Fibroblast of skin of left quadriceps (primary cell): ENCODE measurements around the gene PTGDS.

ENCODE experiments used
- DNase-seq, 2 experiments: peaks; one replicate each; pipeline ENCODE4 v3.0.0-alpha.2; 2013; ENCODE audit warnings: low read depth in 2 of 2

PTGDS gene

DNA sequence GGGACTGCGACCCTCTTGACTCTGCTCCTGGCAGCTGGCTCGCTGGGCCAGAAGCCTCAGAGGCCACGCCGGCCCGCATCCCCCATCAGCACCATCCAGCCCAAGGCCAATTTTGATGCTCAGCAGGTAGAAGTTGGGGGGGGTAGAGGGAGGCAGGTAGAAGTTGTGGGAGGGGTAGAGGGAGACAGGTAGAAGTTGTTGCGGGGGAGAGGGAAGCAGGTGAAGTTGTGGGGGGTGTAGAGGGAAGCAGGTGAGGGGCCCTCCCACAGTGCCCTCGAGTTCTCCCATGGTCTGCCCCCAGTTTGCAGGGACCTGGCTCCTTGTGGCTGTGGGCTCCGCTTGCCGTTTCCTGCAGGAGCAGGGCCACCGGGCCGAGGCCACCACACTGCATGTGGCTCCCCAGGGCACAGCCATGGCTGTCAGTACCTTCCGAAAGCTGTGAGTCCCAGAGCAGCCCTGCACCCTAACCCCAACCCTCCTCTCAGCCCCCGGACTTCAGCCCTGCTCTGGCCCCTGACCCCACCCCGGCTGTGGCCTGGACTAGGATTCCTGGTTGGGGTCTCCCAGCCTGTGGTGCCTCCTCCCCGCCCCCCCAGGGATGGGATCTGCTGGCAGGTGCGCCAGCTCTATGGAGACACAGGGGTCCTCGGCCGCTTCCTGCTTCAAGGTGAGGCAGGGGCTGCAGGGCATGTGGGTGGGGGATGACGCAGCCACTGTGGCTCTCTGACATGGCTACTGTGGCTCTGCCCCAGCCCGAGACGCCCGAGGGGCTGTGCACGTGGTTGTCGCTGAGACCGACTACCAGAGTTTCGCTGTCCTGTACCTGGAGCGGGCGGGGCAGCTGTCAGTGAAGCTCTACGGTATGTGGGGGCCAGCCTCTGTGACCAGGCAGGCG lies 31.7 kb upstream of the PTGDS start:
- no peak for DNase-seq

DNA sequence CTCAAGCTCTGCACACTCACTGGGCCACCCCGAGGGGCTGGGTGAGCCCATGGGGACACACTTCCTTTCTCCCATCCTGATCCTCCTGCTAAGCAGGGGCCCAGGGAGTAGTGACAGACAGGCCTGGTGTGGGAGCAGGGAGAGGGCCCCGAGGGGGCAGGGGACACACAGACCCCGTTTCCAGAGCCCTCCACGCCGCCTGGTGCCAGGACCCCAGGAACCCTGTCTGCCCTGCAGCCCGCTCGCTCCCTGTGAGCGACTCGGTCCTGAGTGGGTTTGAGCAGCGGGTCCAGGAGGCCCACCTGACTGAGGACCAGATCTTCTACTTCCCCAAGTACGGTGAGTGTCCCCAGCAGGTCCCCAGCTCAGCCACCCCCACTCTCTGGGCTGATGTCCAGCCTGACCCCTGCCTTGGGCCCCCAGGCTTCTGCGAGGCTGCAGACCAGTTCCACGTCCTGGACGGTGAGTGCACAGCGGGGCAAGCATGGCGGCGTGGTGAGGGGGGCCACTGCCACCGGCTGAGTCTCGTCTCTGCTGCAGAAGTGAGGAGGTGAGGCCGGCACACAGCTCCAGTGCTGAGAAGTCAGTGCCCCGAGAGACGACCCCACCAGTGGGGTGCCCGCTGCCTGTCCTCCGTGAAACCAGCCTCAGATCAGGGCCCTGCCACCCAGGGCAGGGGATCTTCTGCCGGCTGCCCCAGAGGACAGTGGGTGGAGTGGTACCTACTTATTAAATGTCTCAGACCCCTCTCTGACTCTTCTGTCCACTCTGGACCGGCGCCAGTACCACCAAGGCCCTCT lies 30.9 kb upstream of the PTGDS start:
- no peak for DNase-seq

DNA sequence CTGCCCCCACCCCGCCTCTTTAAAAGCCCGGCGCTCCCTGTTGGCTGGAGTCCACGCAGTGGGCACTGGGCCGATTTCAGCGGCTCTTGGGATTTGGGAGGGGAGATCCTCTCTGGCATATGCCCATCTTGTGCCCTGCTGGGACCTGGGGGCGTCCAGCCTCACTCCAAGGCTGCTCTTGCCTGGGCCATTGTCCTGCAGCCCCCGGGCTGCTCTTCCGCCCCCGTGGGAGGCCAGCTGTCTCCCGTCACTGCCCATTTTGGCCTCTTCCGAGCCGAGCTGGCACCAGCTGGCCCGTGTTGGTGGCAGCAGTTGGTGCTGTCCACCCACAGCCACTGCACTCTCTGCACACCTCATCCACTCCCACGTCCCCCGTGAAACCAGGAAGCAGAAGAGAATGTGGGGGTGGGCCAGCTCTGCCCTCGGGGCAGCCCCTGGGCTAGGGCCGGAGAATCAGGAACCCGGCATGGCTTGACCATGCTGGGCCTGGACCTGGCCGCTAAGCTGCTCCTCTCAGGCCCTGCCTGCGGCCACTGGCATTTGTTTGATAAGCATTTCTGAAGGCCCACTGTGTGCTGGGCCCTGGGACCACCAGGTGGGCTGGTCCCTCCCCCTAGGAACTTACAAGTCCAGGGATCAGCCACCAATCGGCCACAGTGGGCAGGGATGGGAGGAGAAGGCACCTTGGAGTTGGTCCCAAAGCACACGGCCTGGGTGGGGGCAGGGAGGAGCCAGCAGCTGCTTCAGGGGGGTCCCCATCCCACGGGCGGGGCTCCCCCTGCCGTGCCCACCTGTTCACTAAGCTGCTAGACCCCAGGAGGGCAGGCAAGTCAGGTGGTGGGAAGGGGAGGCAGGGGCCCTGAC lies 30.0 kb upstream of the PTGDS start:
- DNase-seq, result no peak

DNA sequence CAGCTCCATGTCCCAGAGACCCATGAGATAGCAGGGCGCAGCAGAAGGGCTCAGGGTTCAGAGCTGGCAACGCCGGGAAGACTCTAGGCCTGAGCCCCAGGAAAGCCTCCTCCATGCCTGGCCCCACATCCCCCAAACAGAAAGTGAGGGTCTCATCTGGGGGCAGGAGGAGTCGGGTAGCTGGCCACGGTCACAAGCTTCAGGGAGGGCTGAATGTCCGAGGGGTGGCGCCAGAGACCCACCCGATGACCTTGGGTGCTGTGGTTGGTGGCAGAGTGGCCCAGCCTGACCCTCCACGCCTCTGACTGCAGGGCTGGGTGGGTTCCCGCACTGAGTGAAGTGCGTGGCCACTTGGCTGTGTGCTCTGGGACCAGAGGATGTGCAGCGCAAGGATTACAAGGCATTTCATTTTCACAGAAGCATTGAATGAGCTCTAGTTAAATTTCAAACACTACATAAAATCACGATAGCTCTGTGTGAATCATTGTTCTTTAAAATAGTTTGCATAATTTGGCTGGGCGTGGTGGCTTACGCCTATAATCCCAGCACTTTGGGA lies 29.3 kb upstream of the PTGDS start:
- no peak for DNase-seq

DNA sequence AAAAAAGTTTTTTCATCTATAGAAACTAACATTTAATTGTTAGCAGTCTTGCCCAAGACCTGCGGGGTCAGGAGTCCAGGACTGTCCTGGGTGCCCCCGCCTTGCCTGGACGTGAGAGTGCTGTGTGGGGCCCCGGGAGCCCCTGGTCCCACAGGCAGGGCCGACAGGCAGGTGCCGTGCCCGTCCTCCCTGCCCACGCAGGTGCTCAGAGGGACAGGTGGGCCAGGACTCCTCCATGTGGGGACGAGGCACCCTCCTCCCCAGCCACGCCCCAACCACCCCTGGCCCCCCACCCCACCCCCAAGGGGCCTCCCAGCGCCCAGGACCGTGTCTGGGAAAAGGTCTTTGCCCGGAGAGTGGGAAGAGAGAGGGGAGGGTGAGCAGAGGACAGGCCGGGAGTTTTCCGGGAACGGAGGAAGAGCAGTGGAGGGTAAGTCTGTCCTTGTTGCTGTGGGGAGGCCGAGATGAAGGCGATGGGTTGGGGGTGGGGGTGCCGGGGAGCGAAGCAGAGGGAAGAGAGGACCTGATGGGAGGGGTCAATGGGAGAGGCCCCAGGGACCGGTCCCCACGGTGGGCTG lies 28.0 kb upstream of the PTGDS start:
- no peak for DNase-seq

DNA sequence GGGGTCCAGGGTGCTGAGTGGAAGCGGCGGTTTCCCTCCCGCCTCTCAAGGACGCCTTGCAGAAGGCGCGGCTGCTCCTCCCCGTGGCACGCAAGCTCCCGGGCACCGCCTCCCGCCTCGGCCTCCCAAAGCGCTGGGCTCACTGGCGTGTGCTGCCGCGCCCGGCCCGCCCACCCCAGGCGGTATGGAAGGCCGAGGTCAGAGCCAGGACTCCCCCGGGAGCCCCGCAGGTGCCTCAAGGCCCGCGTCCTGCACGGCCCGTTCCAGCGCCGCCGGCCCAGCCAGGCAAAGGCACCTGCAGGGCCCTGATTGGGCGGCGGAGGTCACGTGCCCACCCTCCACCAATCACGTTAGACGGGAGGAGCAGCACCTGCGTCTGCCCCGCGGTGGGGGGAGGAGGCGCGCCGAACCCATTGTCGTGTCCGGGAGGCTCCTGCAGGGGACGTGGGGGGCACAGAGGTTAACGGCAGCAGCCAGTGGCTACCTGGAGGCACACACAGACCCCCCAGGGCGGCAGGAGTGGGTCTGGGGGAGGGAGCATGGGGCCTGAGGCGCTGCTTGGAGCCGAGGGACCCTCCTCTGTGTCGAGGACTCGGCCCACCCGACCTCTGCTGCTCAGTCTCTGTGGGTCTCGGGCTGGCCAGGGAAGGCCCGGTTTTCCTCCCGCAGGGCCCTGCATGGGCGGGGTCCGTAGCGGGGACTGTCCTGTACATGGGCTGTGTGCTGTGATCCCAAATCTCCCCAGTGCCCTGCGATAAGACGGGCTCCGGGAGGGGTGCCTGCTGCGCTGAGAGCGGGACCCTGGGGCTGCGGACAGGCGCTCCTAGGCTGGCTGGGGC lies 27.3 kb upstream of the PTGDS start:
- DNase-seq, result peak; percentile 40 to 45

DNA sequence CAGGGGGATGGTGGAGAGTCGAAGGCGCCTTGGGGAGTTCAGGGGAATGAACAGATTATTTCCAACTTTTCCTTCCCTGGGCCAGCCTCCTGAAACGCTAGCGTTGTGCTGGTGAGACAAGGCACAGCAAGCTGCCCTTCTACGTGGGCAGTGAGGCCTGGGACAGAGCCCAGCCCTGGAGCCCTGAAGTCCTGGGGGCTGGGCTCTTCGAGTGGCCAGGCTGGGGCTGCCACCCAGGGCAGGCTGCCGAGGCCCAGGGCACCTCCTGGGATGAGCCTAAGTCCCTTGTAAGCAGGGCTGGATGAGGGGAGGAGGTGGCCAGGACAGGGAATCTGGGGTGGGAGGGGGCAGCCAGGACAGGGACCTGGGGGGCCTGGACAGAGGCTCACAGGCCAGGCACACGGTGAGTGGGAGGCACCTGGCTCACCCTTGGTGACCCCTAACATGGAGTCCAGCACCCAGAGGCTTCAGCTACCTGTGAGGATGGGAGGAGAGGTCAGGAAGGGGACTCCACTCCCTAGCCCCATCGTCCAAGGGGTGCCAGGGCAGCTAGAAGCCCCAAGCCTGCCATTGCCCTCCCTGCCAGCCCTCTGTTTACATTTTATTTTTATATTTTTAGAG lies 26.5 kb upstream of the PTGDS start:
- no peak for DNase-seq

DNA sequence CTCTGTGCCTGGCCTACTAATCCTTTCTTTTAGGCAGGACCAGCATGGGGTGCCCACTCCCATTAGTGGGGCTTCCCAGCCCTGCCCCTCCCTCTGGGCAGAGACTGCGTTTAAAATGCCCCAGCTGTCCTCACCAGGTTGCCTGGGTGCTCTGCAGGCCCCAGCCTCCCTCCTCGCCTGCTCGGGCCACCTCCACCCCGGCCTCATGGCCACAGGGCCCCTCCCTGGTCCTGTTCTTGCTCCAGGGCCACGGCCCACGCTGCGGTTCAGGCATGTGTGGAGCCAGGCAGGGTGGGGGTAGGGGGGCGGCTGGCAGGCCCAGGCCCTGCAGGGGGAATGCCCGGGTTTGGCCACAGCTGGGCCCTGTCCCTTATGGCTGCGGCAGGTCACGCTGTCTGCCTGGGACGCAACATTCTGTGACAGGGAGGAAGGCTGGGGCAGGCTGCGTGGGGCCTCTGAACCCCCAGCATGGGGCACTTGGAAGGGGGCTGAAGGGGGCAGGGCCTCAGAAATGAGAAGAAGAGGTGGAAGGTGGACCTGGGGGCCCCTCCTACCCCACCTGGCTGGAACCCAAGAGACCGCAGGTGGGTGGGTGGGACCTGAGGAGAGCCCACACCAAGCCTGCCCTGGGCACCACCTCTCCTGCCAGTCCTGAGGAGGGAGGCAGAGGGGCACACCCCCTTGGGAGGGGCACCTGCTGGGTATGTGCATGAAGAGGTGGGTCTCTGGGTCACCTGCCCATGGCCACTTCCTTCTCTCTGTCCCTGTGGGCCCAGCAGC lies 25.6 kb upstream of the PTGDS start, which contains the start of gene LCN12:
Gene LCN12, plus strand, starts transcription at position 733 of the 780 bp plus-strand sequence. CDS start 55 bp downstream, outside the sequence.
- no peak for DNase-seq

DNA sequence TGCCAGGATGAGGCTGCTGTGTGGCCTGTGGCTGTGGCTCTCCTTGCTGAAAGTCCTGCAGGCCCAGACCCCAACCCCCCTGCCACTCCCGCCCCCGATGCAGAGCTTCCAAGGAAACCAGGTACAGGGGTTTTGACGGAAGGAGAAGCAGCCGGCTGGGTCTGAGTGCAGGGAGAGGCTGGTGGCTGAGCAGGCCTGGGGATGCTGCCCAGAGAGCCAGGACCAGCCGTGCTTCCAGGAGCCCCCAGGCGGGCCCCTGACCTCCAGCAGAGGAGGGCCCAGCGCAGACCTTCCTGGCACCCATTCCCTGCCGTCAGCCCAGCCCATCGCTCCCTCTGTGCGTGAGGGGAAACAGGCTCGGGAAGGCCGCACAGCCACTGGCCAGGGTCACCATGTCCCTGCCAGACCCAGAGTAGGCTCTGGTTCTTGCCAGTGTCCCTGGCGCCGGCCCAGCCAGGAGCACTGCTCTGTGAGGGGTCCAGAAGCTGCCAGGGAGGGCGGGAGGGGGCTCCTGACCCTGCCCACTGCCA lies 24.9 kb upstream of the PTGDS start:
- no peak for DNase-seq

DNA sequence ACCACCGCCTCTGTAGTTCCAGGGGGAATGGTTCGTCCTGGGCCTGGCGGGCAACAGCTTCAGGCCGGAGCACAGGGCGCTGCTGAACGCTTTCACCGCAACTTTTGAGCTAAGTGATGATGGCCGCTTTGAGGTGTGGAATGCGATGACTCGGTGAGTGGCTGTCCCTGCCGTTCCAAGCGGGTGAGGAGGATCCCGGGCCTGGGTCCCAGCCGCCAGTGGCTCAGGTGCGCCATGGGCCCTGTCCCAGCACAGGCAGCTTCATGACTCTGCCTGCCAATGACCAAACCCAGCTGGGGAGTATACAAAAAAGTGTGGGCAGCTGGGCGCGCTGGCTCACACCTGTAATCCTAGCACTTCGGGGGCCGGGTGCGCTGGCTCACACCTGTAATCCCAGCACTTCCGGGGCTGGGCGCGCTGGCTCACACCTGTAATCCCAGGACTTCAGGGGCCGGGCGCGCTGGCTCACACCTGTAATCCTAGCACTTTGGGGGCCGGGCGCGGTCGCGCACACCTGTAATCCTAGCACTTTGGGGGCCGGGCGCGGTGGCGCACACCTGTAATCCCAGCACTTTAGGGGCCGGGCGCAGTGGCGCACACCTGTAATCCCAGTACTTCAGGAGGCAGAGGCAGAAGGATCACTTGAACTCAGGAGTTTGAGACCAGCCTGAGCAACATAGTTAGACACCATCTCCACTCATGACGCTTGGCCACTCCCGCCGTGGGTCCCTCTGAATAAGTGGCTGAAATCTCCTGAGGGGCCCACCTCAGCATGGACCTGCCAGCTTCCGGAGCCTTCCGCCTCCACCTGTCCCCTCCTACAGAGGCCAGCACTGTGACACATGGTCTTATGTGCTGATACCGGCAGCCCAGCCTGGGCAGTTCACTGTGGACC lies 24.2 kb upstream of the PTGDS start:
- DNase-seq, result no peak

DNA sequence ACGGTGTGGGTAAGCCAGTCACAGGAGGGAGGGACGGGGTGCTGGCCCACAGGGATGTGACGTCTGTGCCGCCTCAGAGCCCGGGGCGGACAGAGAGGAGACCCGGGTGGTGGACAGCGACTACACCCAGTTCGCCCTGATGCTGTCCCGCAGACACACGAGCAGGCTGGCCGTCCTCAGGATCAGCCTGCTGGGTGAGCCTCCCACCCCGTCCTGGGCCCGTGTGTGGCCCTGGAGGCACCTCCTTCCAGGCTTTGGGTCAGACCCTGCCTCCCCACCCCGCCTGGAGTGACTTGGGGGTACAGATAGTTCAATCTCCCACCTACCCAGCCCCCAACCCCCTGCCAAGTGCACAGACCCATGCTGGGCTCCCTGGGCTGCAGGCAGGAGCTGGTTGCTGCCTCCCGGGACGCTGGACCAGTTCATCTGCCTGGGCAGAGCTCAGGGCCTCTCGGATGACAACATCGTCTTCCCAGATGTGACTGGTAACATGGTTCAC lies 23.5 kb upstream of the PTGDS start:
- DNase-seq, result no peak

DNA sequence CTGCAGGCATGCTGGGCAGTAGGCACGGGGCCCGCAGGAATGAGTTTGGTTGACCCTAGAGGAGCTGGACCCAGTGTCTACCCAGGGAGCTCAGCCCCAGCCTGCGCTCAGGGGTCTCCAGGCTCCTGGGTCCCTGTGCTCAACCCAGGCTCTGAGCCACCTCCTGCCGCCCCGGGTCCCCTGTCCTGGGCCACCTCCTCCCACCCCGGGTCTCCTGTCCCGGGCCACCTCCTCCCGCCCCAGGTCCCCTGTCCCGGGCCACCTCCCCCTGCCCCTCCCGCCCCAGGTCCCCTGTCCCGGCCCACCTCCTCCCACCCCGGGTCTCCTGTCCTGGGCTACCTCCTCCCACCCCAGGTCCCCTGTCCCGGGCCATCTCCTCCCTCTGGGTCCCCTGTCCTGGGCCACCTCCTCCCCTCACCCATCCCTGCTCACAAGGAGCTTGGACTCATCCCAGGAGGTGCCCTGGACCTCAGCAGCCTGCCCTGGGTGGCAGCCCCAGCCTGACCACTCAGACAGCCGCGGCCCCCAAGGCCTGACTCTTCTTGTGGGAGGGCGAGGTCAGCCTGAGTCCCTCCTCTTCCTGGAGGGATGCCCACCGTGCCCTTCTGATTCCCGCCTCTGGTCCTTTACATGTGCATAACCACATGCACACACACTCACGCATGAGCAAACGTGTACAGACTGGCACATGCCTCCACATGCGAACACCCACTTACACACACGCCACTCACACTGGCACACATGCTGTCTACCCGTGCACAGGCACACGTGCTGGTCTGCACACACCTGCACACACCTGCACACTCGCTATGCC lies 22.8 kb upstream of the PTGDS start:
- DNase-seq, result no peak

DNA sequence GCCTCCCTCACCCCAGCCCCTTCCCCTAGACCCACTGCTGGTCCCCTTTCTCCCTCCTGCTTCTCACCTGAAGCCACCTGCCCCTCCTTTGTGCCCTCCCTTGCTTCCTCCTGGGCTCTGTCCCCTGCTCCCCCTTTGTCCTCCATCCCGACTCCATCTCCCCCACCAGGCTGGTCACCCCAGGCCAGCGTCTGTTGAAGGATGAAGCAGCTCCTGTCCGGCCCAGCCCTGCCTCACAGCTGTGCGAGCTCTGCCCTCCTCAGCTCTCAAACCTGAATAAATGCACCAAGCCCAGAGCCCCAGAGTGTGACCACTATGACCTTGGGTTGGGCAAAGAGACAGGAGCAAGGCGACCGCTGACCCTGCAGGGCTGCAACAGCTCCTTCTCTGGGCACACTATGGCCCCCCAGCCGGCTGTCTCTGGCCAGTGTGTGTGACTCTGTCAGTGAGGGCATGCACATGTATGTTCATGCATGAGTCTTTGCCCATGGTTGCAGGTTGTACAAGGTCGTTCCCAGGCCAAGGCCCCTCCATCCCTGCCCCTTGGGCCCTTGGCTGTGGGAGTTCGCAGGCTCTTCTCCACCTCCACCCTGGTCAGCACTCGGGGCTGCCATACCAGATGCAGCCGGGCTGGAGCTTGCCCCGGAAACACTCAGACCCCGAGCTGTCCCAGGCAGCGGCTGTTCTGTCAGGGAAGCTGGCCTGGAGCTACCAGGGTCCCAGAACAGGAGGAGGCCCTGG lies 21.9 kb upstream of the PTGDS start:
- no peak for DNase-seq

DNA sequence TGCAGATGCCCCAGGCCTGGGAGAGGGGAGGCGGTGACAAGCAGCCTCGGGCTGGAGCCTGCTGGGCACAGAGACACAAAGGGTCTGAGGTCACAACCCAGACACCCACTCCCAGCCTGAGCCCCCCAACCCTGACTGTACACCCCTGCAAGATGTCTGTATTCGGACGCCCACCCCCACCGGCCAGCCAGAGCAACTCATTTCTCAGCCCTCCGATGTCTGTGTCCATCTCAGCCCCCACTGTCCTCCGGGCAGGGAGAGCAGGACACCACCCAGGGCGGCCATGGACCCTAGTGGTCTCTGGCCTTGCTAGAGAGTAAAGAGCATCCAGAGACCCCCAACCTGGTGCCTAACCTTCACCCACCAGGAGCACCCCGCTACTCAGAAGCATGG lies 21.4 kb upstream of the PTGDS start:
- no peak for DNase-seq

DNA sequence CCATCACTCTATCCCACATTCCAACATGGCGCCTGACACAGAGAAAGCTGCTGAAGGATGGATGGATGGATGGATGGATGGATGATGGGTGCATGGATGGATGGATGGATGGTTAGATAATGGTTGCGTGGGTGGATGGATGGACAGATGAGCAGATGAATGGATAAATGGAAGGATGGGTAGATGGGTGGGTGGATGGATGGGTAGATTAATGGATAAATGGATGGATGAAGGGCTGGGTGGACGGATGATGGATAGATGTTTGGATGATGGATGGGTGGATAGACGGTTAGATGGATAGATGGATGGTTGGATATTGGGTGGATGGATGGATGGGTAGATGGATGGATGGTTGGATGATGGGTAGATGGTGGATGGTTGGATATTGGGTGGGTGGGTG lies 20.7 kb upstream of the PTGDS start:
- DNase-seq, result no peak

DNA sequence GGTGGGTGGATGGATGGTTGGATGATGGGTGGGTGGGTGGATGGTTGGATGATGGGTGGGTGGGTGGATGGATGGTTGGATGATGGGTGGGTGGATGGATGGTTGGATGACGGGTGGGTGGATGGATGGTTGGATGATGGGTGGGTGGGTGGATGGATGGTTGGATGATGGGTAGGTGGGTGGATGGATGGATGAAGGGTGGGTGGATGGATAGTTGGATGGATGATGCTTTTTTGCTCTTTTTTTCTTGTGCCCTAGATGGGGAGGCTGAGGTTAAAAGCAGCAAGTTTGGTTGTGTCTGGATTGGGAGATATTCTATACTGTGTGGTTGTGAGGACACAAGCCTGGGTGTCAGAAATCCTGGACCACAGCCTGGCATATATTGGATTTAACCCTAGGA lies 19.8 kb upstream of the PTGDS start:
- DNase-seq, result no peak
